ENCODE measurements around the gene PRSS2.

The PRSS2 gene

DNA sequence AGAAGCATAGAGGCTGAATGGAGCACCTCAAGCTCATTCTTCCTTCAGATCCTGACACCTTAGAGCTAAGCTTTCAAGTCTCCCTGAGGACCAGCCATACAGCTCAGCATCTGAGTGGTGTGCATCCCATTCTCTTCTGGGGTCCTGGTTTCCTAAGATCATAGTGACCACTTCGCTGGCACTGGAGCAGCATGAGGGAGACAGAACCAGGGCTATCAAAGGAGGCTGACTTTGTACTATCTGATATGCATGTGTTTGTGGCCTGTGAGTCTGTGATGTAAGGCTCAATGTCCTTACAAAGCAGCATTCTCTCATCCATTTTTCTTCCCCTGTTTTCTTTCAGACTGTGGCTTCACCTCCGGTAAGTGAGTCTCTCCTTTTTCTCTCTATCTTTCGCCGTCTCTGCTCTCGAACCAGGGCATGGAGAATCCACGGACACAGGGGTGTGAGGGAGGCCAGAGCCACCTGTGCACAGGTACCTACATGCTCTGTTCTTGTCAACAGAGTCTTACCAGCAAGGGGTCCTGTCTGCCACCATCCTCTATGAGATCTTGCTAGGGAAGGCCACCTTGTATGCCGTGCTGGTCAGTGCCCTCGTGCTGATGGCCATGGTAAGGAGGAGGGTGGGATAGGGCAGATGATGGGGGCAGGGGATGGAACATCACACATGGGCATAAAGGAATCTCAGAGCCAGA, 31.0 kb downstream of the PRSS2 start:
- no peak for DNase-seq (ENCODE audit: low spot score)

GRCh38 chr7:142802301-142802700, 31.5 kb downstream of the PRSS2 start:
- no peak for DNase-seq (ENCODE audit: low spot score)

DNA sequence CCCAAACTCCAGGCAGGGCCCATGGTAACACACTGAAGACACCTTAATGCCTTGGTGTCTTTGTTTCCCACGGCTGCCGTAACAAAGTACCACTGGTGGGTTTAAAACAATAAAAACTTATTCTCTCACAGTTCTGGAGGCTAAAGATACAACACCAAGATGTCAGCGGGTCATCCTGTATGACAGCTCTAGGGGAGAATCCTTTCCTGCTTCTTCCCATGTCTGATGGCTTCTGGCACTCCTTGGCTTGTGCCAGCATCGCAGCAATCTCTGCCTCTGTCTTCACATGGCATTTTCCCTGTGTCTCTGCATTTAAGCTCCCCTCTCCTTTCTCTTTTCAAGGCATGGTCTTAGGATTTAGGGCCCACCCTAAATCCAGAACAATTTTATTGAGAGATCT, 33.1 kb downstream of the PRSS2 start:
- no peak for DNase-seq (ENCODE audit: low spot score)

GRCh38 chr7:142804728-142805207, 34.0 kb downstream of the PRSS2 start:
- DNase-seq (ENCODE audit: low spot score): no peak

- no peak for DNase-seq (ENCODE audit: low spot score)
Measured at GRCh38 chr7:142805350-142806021, 34.7 kb downstream of the PRSS2 start.

DNA sequence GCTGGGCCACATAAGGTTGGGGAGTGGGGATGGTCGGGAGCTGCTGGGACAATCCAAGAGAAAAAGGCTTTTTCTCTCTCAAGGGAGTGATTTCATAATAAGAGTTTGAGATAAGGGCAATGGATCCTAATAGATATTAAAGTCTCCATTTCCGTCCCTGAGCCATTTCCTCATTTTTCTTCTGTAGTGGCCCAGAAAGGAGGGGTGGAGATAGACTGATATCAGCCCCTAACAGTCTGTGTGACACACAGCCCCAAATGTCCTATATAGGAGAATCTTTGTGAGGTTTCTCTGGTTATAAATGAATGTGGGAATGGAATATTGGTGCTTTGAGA, 35.2 kb downstream of the PRSS2 start:
- no peak for DNase-seq (ENCODE audit: low spot score)

GRCh38 chr7:142806957-142807356, 36.2 kb downstream of the PRSS2 start:
- DNase-seq (ENCODE audit: low spot score): no peak

DNA sequence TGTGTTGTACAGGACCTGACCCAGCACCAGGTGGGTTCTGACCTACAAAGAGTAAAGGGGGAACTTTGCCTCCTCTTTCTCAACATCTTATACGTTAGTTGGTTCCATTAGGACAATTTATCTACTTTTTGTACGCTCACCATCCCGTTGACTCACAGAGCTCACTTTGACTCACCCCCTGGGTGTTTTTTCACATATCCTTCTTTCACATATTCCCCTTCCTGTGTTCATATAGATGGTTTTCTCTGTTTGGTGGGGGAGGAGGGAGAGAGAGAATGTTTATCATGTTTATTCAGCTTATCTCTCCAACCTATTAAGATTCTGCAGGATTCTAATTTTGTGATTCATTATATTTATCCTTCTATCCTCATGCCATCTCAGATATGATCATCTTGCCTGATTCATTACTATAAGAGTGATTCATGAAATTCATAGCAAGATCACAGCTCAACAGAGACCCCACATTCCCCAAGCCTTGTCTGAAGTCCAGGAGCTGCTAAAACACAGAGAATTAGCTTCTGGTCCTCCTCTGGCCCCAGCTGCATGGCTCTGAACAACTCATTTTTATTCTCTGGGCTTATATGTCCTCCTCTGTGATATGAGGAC, 37.2 kb downstream of the PRSS2 start:
- no peak for DNase-seq (ENCODE audit: low spot score)

GRCh38 chr7:142808461-142808801, 37.7 kb downstream of the PRSS2 start:
- no peak for DNase-seq (ENCODE audit: low spot score)

DNA sequence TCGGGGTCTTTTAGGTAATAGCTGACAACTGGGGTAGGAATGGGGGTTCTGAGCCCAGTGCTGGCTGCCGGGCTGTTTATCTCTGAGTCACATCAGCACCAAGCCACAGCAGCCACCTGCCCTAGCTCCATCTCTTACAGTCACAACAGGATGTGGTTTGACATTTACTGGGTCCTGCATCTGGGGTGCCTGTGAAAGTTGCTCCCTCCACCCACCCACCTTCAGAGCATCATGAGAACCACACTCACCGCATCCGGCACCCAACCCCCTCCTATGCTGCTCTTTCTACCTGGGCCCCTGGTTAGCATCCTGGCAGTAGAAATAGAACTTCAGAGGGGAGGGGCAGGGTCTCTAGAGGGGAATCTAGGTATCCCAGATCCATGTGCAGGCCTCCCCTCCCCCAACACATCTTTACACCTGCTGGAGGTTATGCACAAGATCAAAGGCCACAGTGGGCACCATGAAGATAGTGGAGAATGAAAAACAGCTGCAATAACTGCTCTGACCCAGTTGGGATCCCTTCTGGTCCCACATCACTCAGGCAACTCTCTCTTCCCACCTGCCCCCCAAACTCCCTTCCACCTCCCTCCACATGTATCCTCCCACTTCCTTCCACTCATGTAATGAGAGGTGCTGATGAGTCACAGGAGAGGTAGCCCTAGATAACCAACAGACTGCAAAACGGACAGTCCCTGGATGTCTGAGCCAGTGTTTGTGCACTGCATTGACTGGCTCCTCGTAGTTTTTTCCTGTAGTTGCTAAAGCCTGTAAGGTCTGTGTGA, 38.2 kb downstream of the PRSS2 start:
- no peak for DNase-seq (ENCODE audit: low spot score)

GRCh38 chr7:142809671-142810070, 38.9 kb downstream of the PRSS2 start:
- DNase-seq (ENCODE audit: low spot score): no peak

GRCh38 chr7:142811154-142811737, 40.5 kb downstream of the PRSS2 start:
- DNase-seq (ENCODE audit: low spot score): peak; percentile 41

DNA sequence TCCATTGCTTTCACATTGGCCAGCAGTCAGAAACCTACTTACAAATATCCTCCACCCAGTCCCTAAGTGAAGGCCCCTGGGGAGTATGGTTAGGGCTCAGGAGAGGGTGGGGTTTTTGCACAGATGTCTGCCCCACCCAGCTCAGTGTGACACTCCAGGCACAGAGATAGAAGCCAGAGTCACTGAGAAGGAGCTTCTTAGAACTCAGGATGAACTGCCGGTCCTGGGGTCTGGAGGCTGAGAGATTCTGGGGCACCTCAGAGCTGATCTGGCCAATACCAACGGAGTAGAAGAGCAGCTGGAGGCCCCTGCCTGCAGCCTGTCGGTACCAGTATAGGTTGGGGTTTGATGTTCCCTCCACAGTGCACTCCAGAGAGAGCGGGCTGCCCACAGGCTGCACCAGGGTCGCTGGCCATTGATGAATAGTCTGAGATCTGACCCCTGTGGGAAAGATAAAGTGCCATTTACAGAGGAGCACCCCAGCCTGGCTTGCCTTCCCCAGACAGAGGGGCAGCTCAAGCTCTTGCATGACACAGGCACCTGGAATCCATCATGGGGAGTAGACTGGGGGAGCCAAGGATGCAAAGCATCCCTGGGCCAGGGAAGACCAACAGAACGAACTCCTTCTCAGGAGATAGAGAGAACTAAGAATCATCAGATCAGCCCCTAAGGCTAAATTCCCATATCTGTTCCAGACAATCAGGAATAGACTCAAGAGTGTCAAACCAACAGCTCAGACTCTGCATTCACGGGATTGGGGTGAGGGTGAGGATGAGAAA, 41.9 kb downstream of the PRSS2 start:
- no peak for DNase-seq (ENCODE audit: low spot score)

DNA sequence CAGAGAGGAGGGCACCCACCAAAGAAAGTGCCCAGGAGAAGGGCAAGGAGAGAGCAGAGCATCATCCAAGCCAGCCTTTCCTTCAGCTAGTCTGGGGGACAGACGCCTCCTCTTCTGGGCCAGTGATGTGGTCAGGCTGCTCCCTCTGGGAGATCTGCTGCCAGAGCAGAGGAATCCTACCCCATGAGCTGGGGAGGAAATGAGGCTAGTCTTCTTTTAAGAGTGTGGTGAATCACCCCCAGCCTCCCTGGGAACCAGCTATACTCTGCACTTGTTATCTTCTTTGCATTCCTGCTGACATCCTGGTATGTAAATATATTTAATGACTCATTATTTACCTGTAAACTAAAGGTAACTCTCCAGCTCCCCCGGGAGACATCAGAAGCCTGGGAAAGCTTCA, 42.5 kb downstream of the PRSS2 start:
- DNase-seq (ENCODE audit: low spot score): no peak

DNA sequence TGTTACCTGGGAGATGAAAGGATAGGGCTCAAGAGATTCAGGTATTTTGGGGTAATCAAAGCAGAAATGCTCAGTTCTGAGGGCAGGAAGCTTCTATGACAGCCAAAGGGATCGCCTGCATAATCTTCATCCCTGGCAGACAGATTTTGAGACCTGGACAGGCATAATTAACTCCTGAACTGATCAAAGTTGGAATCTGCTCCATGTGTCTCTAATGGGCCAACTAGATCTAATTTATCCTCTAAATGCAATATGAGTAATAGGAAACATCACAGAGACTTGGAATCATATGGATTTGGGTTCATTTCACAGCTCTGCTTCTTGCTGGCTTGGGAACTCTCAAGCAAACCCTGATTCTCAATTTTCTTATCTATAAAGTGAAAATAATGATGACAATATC, 42.9 kb downstream of the PRSS2 start:
- DNase-seq (ENCODE audit: low spot score): no peak

DNA sequence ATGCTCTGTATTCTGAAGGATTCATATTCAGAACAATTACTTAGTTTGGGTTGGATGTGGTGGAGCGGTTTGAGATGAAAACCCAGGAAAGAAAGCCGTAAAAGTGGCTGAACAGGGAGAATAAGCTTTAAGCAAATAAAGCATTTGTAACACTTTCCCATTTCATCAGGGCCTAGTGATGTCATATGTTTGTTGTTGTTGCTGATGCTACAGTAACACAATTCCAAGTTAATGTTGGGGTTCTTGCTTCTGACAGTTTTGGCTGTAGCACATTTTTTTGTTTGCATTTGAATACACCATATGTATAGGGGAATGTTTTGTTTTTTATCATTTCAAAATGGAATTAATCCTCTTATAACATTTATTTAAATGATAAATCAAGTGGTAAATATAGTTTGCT, 43.7 kb downstream of the PRSS2 start:
- no peak for DNase-seq (ENCODE audit: low spot score)

DNA sequence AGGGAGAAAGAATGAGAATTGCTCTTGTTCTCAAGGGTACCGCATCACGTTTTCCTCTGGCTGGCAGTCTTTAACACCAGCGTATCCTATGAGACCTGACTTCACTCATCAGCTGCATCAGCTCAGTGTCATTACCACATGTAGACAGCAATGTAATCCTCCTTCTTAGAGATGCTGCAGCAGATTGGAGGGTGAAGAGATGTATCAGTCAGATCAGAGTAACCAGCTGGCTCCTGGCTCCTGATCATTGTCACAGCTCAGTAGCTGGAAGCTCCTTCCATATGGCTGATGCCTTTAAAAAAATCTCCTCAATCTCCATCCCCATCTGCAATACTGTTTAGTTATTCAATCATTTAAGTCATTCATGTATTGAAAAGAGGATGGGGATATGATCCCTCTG, 44.4 kb downstream of the PRSS2 start:
- DNase-seq (ENCODE audit: low spot score): no peak

- DNase-seq (ENCODE audit: low spot score): no peak
Measured at GRCh38 chr7:142817506-142817905, 46.7 kb downstream of the PRSS2 start.

GRCh38 chr7:142819530-142819929, 48.8 kb downstream of the PRSS2 start:
- DNase-seq (ENCODE audit: low spot score): no peak

DNA sequence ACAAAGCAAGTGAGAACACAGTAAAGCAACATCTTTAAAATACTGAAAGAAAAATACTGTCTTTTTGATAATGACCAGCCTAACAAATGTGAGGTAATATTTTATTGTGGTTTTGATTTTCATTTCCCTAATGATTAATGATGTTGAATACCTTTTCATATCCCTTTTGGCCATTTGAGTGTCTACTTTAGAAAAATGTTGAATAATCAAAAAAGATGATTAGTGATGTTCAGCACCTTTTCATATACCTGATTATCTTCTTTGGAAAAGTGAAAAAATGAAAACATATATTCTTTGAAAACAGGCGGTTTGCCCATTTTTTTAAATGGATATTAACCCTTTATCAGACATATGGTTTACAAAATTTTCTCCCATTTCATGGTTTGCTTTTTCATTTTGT, 51.9 kb downstream of the PRSS2 start:
- DNase-seq (ENCODE audit: low spot score): no peak
